ENCODE data around the gene WNT3. TPM values are rescaled to one million over a fixed set of nuclear protein-coding genes. Genes with fewer than 3 reads are reported as not detected.
"Not testable (repeated sequence)": the region's sequence is repeated elsewhere in the genome, so short reads cannot be mapped to it uniquely, and the experiment has no call there.

Gene WNT3
- total RNA-seq, 2 experiments from 2014 or later, result 0.10 TPM; not detected in 1

DNA sequence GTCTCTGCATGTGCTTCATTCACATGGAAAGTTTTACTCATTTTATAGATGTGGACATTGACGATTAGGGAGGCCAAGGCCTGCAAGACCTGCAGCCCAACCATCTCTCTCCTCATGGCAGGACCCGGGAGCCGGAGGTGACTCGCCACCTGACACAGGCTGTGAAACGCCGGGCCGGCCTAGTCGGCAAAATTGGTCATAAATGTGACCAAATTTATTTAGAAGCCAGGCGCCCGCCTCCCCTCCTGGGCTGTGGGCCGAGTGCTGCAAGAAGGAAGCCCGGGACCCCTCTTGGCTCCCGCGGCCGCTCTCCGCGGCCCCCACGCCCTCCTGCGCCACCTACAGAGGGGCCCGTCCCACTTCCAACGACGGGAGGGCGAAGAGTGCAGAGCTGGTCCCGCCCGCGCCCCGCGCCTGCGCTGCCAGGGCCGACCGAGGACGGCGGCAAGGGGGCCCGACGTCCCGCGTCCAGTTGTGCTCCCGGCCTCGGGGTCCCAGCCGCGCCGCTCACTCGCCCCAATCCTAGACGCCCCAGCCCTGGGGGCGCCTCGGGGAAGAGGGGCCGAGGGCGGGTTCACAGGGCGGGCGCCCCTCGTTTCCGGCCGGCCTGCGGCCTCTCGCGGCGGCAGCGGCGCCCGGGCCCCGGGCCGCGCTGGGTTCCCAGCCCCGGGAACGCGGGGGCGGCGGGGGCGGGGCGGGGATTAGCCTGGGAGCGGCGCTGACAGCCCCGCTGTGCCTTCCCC is 47.5 kb downstream of the WNT3 start:
- CTCF ChIA-PET, result no interaction called here
- POLR2A ChIA-PET, result no interaction called here

DNA sequence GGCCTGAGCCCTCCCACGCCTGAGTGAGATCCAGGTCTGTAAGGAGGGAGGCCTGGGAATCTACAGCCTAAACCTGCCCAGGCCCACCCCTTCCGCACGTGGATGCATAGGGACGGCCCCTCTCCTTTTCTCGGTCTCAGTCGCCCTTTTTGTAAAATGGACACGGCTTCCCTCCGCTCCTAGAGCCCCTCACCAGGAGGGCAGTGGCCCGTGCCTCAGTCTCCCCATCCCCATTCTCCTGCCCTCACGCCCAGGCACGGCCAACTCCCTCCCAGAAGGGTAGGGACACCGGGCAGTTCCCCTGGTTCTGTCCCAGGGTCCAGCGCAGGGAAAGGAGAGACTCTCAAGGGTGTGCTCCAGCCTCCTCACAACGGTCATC is 48.1 kb downstream of the WNT3 start:
- ChIA-PET CTCF (no interaction called here), POLR2A (no interaction called here)

DNA sequence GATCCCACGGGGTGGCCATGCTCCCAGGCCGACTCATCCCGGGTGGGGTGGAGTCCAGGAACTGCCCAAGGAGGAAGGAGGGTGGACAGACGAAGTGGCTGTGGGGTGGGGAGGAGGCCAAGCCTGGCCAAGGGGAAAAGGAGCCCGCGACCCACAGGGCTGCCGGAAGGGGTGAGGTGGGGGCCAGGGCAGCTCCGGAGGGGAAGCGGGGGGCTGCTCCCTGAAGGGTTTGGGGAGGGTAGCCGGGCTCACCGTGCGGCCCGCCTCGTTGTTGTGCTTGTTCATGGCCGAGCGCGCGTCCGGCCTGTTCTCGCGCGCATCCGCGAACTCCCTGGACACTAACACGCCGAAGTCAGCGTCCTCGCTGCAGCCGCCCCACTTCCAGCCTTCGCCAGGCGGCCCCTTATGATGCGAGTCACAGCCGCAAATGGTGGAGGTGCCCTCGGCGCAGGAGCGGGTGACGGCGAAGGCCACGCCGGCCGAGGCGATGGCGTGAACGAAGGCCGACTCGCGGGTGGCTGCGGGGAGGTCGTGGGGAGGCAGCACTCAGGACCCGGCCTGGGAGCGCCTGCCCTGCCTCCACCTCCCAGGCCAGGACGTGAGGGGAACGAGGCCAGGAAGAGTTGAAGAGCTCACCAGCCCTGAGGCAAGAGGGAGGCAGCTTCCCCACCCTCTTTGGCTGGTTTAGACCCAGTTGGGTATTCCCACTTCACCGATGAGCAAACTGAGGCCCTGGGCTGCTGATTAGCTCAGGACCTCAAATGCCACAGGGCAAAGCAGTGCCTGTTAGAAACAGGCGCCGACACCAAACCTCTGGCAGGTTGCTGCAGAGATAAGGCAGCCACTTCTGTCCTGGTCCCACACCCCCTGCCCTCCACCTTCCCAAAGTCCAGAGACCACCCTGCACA is 48.7 kb downstream of the WNT3 start:
- CTCF ChIA-PET, result no interaction called here
- POLR2A ChIA-PET, result no interaction called here

DNA sequence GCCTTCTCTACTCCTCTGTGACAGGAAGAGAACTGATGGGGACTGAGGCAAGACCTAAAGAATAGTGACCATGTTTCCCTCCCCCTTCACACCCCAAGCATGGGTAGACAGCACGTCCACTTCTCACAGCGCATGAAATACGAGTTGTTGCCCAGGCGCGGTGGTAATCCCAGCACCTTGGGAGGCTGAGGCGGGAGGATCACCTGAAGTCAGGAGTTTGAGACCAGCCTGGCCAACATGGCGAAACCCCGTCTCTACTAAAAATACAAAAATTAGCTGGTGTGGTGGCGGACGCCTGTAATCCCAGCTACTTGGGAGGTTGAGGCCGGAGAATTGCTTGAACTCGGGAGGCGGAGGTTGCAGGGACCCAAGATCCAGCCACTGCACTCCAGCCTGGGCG is 49.6 kb downstream of the WNT3 start:
- POLR2A ChIA-PET, CTCF ChIA-PET: not testable (repeated sequence)

DNA sequence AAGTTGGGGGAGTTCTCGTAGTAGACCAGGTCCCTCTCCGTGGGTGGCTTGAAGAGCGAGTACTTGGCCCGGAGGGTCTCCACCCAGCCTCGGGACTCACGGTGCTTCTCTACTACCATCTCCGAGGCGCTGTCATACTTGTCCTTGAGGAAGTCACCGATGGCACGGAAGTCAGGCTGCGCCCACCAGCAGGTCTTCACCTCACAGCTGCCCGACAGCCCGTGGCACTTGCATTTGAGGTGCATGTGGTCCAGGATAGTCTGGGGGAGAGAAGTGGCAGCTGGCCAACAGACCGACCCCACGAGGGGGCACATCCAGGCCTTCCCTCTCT is 50.0 kb downstream of the WNT3 start:
- POLR2A ChIA-PET, result no interaction called here
- CTCF ChIA-PET, result no interaction called here

DNA sequence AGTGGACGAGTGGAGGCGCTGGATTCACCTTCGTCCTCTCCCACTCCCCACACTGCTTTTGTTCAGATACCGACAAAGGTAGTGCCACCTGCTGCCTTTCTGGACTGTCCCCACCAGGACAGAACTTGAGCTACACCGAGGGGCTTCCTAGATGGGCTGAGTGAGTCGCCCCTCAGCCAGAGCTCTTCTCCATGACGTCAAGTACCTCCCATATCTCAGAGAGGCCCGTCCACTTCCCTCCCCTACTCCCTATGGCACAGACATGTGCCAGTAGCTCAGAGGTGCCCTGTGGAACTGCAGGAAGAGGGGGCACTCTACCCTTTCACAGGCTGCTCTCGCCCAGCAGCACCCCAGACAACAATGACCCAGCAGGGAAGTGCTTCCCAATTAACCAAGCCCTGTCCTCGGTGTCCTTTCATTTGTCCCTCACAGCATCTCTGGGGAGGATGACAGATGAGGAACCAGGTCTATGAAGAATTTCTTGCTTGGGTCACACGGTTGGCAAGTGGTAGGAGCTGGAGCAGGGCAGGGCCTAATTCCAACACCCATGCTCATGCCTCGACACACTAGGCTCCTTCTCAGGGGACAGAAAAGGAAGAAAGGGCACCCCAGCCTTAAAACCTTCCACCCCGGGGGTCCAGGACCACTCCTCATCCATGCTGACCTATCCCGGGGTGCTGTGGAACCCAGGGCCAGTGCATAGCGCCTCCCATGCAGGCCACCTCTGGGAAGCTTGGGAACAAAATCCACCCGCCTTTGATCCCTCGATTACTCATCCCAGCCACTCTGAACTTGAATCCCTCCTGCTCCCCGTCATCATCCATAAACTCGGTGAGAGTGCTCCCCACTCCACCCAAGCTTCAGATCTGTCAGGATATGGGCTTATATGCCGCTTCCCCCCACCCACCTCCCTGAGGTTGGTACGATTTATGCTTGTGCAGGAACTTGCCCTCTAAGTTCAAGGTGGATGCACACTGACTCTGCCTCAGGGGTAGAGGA is 51.7 kb downstream of the WNT3 start:
- ChIA-PET CTCF (no interaction called here), POLR2A (no interaction called here)

DNA sequence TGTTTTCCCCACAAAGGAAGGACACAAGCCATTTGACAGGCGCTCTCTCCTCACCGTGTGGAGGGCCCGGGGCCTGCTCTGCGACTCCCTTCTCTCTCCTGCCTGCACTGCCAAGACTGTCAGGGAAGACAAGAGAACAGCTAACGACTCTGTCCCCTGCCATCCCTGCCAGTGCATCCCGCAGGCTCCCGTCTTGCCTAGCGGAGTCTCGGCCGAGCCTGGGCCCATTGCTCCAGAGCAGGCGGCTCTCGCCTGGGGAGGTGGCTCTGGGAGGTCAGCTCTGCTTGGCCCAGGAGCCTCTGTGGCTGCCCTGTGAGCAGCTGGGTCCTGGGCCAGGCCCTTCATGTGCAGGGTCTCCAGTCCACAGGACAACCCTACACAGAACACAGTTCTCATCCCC is 53.0 kb downstream of the WNT3 start:
- ChIA-PET CTCF (no interaction called here), POLR2A (no interaction called here)

DNA sequence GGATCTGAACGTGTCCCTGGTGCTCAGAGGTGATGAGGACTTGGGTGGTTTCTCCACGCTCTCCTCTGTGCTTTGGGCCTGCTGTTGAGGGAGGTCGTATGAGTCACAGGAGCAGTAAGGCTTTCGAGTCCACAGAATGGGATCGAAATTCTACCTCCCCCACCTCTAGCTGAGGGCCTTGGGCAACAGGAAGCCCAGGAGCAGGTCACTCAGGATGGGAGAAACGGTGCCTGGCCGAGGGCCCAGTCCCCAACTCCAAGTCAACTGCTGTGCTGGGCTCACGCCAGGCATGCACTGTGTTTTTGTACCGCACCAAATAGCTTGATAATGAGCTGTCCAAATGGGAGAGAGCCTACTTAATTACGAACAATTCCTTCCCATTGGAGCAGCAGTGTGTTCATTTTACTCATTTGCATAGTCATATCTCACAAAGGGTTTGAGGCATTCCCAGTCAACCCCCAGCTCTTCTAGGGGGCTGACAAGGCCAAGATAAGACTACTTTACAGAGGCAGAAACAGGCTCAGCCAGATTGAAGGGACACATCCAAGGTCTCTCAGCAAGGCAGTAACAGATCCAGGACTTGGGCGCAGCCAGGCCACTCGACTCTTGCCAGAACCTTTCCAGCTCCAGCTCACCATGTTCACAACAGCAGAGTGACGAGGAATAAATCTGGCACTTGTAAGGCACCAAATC is 53.6 kb downstream of the WNT3 start:
- ChIA-PET CTCF (interaction anchor here (0.6 kb wide), 1 partner anchor 590 kb away, joined by 3 read pairs; no protein-coding TSS in a partner anchor), POLR2A (no interaction called here)

DNA sequence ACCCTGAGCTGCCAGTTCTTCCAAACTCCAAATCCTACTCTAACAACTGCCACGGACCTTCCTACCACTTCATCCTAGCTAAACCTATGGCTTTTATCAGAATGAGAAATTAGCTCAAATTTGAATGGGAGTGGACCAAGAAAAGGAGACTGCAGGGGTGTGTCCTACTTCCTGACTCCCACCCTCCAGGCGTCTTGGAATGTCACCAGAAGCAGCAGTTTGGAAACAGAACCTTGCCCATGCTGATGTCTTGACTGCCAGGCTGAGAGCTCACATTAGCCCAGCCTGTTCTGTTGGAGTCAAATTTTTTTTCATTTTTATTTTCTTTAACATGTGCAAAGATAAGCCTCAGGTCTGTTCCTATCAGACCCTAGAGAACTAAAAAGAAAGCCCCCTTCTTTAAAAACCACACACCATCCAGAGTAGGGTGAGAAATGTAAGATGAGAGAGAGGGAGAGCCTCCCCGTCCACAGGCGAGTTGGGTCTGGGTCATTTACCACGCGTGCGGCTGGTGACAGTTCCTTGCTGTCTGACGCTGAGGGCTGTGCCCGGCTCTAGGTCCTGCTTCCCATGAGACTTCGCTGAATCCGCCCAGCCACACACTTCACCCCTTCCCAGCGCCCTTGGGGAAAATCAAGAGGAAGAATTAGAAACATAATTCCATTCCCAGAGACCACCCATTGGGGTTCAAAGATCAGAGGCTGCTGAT is 54.3 kb downstream of the WNT3 start:
- POLR2A ChIA-PET, result no interaction called here
- CTCF ChIA-PET, result interaction anchor here (0.6 to 0.7 kb wide), 2 partner anchors 589 kb away, joined by 3 read pairs; no protein-coding TSS in a partner anchor

DNA sequence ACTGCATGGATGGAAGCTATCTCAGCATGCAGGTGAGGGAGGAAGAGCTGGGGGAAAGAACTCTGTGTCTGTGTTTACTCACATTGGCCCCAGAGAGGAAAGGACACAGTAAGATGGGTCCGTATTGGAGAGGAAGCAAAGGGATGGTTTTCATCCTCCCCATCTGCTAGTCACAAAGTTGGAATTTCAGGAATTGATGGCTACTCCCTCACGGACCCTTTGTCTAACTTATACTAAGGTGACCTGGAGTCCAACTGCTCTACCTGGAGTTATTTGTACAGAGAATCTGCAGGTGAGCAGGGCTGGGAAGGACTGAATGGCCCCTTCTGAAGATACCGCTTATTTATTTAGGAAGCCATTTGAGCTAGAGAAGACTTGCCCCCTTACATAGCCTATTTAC is 55.1 kb downstream of the WNT3 start:
- POLR2A ChIA-PET, result no interaction called here

DNA sequence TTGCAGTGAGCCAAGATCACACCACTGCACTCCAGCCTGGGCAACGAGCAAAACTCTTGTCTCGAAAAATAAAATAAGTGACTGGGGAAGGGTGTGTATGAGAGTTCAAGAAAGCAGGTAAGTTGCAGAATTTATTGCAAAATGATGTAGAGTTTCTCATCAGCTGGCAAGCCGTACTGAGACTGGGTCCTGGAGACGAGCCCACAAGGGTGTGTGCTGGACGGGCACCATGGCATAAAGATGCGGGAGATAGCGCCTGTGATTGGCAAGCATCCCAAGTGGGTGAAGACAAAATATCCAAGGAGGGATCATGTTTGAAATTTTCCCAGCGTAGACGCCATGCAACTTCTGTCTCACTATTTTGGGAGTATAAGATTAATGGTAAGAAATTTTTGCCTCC is 59.4 kb downstream of the WNT3 start:
- ChIA-PET CTCF (interaction anchor here (0.6 kb wide), 1 partner anchor 22 kb away, joined by 3 read pairs; no protein-coding TSS in a partner anchor), POLR2A (no interaction called here)

More for the DNA sequence above, 55.1 kb downstream of the WNT3 start:
- CTCF ChIA-PET, result interaction anchor here (0.7 kb wide), 1 partner anchor 542 kb away, joined by 4 read pairs; no protein-coding TSS in a partner anchor

DNA sequence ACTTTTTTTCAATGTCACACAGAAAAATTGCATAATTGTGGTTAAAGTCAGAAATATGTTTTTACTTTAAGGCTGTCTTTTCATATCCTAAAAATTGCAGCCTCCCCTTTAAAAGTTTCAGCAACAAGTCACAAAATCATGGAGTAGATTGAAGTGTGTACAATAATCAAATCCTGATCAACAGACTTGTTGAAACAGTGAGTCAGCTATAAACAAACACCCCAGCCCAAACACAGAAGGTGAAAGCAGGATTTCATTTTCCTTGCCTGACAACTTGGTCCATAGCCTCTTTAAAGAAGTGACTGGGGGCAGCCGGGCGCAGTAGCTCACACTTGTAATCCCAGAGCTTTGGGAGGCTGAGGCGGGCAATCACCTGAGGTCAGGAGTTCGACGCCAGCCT is 59.9 kb downstream of the WNT3 start:
- ChIA-PET CTCF (no interaction called here), POLR2A (no interaction called here)

DNA sequence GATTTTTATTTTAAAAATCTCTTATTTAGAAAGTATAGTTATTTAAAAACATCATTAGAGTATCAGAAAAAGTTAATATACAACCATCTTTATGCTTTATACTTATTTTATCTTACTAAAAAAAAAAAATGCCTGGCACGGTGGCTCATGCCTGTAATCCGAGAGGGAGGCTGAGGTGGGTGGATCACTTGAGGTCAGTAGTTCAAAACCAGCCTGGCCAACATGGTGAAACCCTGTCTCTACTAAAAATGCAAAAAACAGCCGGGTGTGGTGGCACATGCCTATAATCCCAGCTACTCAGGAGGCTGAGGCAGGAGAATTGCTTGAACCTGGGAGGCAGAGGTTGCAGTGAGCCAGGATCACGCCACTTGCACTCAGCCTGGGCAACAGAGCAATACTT is 60.9 kb downstream of the WNT3 start:
- POLR2A ChIA-PET, CTCF ChIA-PET: not testable (repeated sequence)

DNA sequence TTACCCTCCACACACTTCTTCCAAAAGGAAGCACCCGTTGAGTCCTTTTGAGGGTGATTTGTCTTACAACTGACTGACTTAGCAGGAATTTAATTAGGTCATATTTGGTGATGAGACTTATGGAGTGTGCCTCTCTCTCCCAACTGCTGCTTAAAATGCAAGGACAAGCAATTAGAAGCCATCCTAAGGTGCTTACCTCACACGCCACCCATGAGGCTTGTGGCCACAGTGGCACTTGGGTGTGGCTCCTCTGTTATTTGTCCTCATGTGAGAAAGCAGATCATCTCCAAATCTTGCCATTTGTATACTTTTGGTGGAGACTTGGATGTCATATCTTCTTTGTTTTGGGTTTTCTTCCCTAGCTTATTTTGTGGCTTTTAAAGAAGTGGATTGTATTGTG is 61.6 kb downstream of the WNT3 start:
- ChIA-PET CTCF (no interaction called here), POLR2A (no interaction called here)

DNA sequence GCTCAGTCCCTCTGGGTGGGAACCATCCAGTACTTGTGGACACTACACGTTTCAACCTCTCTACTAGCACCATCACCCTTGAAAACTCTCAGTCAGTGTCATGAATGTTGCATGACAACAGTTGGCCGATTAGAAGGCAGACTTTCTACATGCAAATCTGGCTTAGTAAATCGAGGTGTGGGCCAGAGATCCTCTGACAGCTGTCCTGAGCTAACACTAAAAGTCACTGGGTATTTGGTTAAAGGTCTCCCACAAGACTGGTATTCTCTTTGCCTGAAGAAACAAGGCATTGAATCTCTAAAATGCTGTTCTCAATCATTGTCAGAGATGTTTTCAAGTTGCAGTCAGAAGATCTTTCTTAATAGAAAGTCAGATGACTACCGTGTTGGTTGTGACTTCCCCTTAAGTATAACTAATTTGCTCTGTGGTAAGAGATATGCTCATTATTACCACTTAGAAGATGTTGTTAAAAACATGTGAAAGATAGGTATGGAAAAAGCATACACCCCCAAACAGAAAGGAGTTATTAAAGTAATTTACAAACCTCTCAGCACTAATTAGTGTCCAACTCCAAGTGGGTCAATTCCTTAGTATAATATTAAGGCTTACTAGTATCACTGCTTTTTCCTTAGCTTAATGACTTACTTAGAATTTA is 62.3 kb downstream of the WNT3 start:
- ChIA-PET POLR2A (no interaction called here), CTCF (no interaction called here)

DNA sequence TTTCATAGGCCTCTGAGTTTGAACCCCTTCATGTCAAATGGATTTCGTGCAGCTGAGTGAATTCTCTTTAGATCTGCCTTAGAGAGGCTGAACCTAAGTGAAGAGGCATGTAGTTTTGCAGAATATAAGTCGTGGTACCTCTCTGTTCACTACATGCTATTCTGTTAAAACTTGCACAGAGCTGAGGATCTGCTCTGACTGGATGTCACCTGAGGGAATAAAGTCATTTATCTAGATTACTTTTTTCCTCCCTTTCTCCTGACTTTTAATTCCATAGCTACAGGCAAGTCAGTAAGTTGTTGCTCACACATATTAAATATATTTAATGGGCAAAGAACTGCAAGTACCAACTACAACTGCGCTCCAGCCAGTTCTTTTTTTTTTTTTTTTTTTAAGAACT is 64.7 kb downstream of the WNT3 start:
- ChIA-PET CTCF (no interaction called here), POLR2A (no interaction called here)

DNA sequence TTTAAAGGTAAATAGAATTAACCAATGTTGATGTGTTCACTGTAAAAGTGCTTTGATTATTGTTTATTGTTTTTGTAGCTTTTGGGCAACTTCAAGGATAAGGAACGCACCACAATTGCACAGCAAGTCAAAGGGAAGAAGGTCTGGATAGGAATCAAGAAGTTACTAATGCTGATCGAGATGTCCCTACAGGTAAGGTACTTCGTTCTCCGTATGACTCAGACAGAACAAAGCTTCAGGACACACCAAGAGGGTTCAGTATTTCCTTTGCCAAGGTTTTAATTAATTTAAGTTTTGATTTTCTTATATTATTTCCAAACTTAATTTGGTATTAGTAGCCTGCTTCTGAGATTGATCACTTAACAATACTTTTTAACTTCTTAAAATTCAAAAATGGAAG is 67.1 kb downstream of the WNT3 start:
- POLR2A ChIA-PET, result no interaction called here
- CTCF ChIA-PET, result interaction anchor here (0.5 to 1.4 kb wide), 2 partner anchors 190 to 759 kb away, joined by 3 read pairs; no protein-coding TSS in a partner anchor

DNA sequence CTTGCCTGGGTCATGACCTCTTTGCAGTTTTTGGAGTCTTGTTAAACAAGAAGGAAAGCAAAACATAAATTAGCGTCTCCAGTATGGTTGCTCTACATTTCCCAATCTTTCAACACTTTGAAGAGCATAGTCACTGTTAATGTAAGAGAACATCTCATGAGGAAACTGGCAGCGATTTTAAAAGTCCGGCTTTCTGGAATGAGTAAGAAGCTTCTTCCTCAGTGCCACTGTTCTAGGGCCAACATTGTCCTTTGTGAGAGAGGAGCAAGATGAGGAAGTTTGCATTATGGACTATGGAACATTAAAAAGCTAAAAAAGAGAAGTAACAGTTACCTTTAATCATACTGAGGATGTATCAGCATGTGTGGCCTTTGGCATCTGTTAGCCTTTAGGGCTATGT is 73.1 kb downstream of the WNT3 start:
- ChIA-PET CTCF (no interaction called here), POLR2A (no interaction called here)

DNA sequence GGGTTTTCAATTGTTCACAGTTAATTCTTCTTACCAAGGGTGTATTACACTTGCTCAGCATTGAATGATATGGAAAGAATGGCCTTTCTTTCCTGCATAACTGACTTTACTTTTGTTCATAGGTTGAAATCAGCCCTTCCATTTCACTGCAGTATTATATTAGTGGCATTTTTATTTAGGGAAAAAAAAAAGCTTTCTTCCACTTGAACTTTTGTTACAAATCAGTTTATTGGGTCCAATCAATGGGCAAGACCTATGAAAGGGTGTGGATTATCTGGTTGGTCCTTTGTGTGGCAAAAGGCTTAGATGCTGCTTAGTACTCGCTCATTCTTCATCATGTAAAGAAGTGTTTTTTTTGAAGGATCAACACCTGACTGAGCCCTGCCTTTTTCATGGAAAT is 74.1 kb downstream of the WNT3 start:
- POLR2A ChIA-PET, result no interaction called here
- CTCF ChIA-PET, result no interaction called here

All from activated CD8-positive, alpha-beta memory T cell treated with anti-CD3 and anti-CD28 coated beads for 36 hours (primary cell).